Central memory CD8-positive, alpha-beta T cell (primary cell): ENCODE results near the gene TTLL11.

ENCODE experiments used
- ATAC-seq: fragments of 150-1000 bp; cut with Tn5 transposase; replicated peaks from 2 replicates; pipeline ENCODE4 v1.10.0; 2022; ENCODE audit warnings: mild to moderate bottlenecking, moderate FRiP score, moderate number of reproducible peaks; ENCODE audit not compliant: poor library complexity, severe bottlenecking; ENCODE audit errors: extremely low read depth
- DNase-seq, 2 donors: peaks; one replicate each; pipeline ENCODE4 v3.0.0; 2021; ENCODE audit warnings: low spot score in 2 of 2
- H3K27ac Mint-ChIP-seq: one replicate; pipeline ENCODE4 v1.8.0; 2022; ENCODE audit warnings: low read depth, mild to moderate bottlenecking, moderate library complexity, mixed read lengths
- H3K27me3 Mint-ChIP-seq: one replicate; pipeline ENCODE4 v1.8.0; 2022; ENCODE audit warnings: mixed read lengths
- H3K36me3 Mint-ChIP-seq: one replicate; pipeline ENCODE4 v1.8.0; 2022; ENCODE audit warnings: mild to moderate bottlenecking, moderate library complexity, mixed read lengths; ENCODE audit not compliant: insufficient read depth
- H3K4me1 Mint-ChIP-seq: one replicate; pipeline ENCODE4 v1.8.0; 2022; ENCODE audit warnings: mixed read lengths
- H3K4me3 Mint-ChIP-seq: one replicate; pipeline ENCODE4 v1.8.0; 2022; ENCODE audit warnings: mild to moderate bottlenecking, moderate library complexity, mixed read lengths
- H3K9me3 Mint-ChIP-seq: one replicate; pipeline ENCODE4 v1.8.0; 2022; ENCODE audit warnings: mixed read lengths

Gene TTLL11

GRCh38 chr9:121820286-121821005, 272.7 kb downstream of the TTLL11 start:
- Mint-ChIP-seq H3K36me3 (no peaks in the 10 kb centered on the region), H3K9me3 (no peaks in the 10 kb centered on the region), H3K4me1 (peaks cover 11% of the 10 kb centered on the region), H3K27me3 (no peaks in the 10 kb centered on the region), H3K4me3 (no peak overlapping the region), H3K27ac (no peak overlapping the region)
- ATAC-seq (no peak), DNase-seq (no peak)

GRCh38 chr9:121819428-121820231, 273.5 kb downstream of the TTLL11 start:
- H3K27ac Mint-ChIP-seq: no peak overlapping the region
- no peaks in the 10 kb centered on the region for H3K27me3 Mint-ChIP-seq
- H3K36me3 Mint-ChIP-seq: no peaks in the 10 kb centered on the region
- peaks cover 11% of the 10 kb centered on the region for H3K4me1 Mint-ChIP-seq
- no peaks in the 10 kb centered on the region for H3K9me3 Mint-ChIP-seq
- no peak overlapping the region for H3K4me3 Mint-ChIP-seq
- DNase-seq (no peak), ATAC-seq (no peak)

DNA sequence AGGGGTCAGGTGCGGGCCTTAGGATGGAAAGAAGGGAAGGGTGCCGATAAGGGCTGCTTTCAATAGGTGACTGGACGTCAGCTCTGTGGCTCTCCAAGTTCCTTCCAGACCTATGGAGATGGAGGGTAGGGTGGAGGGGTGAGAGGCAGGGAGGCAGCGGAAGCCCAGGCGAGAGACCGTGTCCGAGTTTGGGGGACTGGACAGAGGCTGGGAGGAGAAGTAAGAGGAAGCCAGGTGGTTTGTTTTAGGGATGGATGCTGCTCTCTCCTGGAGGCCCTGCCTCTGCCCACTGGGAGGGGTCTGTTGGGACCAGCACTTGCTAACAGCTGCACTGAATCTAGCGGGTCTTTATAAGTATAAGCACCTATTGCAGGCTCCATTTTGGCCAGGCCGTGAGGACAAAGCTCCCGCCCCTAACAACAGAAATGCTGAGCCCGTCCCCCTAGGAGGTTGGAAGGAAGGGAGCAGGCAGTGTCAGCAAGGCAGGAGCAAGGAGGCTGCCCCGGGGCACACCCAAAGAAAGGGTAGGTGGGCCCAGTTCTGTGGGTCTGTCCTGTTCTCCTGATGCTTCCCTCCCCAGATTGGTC, 274.2 kb downstream of the TTLL11 start:
- Mint-ChIP-seq H3K4me3 (no peak overlapping the region), H3K4me1 (peaks cover 11% of the 10 kb centered on the region), H3K27me3 (no peaks in the 10 kb centered on the region), H3K27ac (no peak overlapping the region), H3K36me3 (no peaks in the 10 kb centered on the region), H3K9me3 (no peaks in the 10 kb centered on the region)
- ATAC-seq (no peak), DNase-seq (no peak)

- H3K4me3 Mint-ChIP-seq: no peak overlapping the region
- no peak overlapping the region for H3K27ac Mint-ChIP-seq
- peaks cover 11% of the 10 kb centered on the region for H3K4me1 Mint-ChIP-seq
- H3K9me3 Mint-ChIP-seq: no peaks in the 10 kb centered on the region
- ATAC-seq (no peak), DNase-seq (no peak)
- no peaks in the 10 kb centered on the region for H3K27me3 Mint-ChIP-seq
- no peaks in the 10 kb centered on the region for H3K36me3 Mint-ChIP-seq
Observed at GRCh38 chr9:121818016-121818661, 275.0 kb downstream of the TTLL11 start.

- H3K27ac Mint-ChIP-seq: no peak overlapping the region
- H3K9me3 Mint-ChIP-seq: no peaks in the 10 kb centered on the region
- DNase-seq (no peak), ATAC-seq (no peak)
- no peaks in the 10 kb centered on the region for H3K36me3 Mint-ChIP-seq
- no peak overlapping the region for H3K4me3 Mint-ChIP-seq
- H3K27me3 Mint-ChIP-seq: no peaks in the 10 kb centered on the region
- peaks cover 11% of the 10 kb centered on the region for H3K4me1 Mint-ChIP-seq
Observed at GRCh38 chr9:121817476-121817875, 275.6 kb downstream of the TTLL11 start.

- Mint-ChIP-seq H3K27ac (no peak overlapping the region), H3K4me3 (no peak overlapping the region), H3K4me1 (peaks cover 6% of the 10 kb centered on the region), H3K9me3 (no peaks in the 10 kb centered on the region), H3K36me3 (no peaks in the 10 kb centered on the region), H3K27me3 (no peaks in the 10 kb centered on the region)
- DNase-seq (no peak), ATAC-seq (no peak)
Observed at GRCh38 chr9:121816845-121817450, 276.2 kb downstream of the TTLL11 start.

GRCh38 chr9:121816449-121816817, 276.7 kb downstream of the TTLL11 start:
- no peaks in the 10 kb centered on the region for H3K36me3 Mint-ChIP-seq
- no peaks in the 10 kb centered on the region for H3K9me3 Mint-ChIP-seq
- no peaks in the 10 kb centered on the region for H3K27me3 Mint-ChIP-seq
- DNase-seq: no peak
- H3K4me3 Mint-ChIP-seq: no peak overlapping the region
- H3K4me1 Mint-ChIP-seq: peaks cover under 1% of the 10 kb centered on the region
- no peak for ATAC-seq
- H3K27ac Mint-ChIP-seq: no peak overlapping the region

DNA sequence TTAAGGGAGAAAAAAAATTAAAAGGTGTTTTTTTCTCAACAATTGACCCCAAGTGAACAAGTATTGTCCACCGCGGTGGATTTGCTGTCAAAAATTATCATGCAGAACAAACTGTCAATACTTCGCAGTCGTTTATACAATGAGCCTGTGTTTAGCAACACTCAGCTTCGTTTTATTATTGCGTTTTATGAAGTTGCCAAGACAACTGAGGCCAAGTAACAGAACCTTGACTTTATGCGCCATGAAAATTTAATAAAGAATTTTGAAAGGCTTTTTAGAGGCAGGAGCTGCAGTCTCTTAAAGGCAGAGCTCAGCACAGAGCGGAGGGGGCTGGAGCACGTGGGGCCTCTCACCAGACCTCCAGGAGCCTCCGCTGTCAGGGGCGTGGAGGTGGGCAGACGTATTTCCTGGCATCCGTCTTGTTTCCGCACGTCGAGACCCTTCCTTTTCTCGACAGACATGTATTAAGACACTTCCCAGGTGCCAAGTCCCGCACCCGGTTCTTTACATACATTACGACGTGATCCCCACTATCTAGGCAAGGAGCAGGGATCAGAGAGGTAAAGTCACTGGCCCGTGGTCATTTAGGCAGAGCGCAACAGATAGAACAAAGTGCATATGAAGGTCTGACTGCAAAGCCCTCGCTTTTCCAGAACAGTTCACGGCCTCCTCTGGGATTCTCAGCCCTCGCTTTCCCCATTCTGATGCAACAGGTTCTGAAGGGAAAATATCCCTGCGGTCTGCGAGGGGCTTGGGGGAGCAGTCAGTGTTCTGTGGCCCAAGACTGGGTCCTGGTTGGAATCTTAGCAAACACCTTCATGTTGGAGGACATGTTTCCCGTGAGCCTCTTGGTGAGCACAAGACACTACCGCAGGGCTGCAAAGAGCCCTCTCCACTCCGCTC, 277.3 kb downstream of the TTLL11 start:
- no peaks in the 10 kb centered on the region for H3K9me3 Mint-ChIP-seq
- no peaks in the 10 kb centered on the region for H3K27me3 Mint-ChIP-seq
- no peak overlapping the region for H3K4me3 Mint-ChIP-seq
- ATAC-seq (no peak), DNase-seq (no peak)
- H3K36me3 Mint-ChIP-seq: no peaks in the 10 kb centered on the region
- H3K4me1 Mint-ChIP-seq: no peaks in the 10 kb centered on the region
- H3K27ac Mint-ChIP-seq: no peak overlapping the region

- Mint-ChIP-seq H3K36me3 (no peaks in the 10 kb centered on the region), H3K27ac (no peak overlapping the region), H3K4me1 (no peaks in the 10 kb centered on the region)
Observed at GRCh38 chr9:121815084-121815483, 278.0 kb downstream of the TTLL11 start.

GRCh38 chr9:121814594-121814993, 278.5 kb downstream of the TTLL11 start:
- Mint-ChIP-seq H3K27me3 (no peaks in the 10 kb centered on the region), H3K4me3 (no peak overlapping the region), H3K4me1 (no peaks in the 10 kb centered on the region), H3K36me3 (no peaks in the 10 kb centered on the region), H3K27ac (no peak overlapping the region), H3K9me3 (no peaks in the 10 kb centered on the region)
- ATAC-seq (no peak), DNase-seq (no peak)

More at GRCh38 chr9:121815084-121815483, 278.0 kb downstream of the TTLL11 start:
- H3K27me3 Mint-ChIP-seq: no peaks in the 10 kb centered on the region
- no peak for ATAC-seq
- DNase-seq: no peak
- H3K9me3 Mint-ChIP-seq: no peaks in the 10 kb centered on the region
- H3K4me3 Mint-ChIP-seq: no peak overlapping the region

DNA sequence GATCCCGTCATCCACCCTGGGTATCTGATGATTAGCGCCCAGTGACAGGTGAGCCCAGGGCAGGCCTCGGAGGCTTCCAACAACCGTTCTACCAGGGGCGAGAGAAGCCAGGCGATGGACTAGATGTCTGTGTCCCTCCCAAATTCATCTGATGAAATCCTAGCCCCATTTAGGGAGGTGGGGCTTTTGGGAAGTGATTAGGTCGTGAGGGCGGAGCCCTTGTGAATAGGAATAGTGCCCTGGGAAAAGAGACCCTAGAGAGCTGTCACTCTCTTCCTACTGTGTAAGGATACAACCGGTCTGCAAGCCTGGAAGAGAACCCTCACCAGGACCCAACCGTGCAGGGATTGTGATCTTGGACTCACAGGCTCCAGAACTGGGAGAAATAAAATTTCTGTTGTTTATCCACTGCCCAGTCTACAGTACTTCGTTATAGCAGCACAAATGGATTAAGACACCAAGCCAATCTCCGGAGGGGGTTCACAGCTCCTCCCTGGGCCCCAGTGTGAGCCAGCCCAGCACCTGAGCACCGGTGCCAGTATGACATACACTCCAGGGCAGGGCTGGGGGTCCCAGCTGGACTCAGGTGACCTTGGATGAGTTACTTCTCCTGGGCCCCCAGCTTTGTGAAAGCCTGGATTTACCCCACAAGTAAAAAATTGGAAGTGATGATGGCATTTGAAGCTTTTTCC, 279.4 kb downstream of the TTLL11 start:
- H3K36me3 Mint-ChIP-seq: no peaks in the 10 kb centered on the region
- H3K9me3 Mint-ChIP-seq: no peaks in the 10 kb centered on the region
- H3K4me1 Mint-ChIP-seq: no peaks in the 10 kb centered on the region
- no peak overlapping the region for H3K4me3 Mint-ChIP-seq
- no peaks in the 10 kb centered on the region for H3K27me3 Mint-ChIP-seq
- ATAC-seq (no peak), DNase-seq (no peak)
- no peak overlapping the region for H3K27ac Mint-ChIP-seq
